Stimulated activated CD4-positive, alpha-beta T cell treated with anti-CD3 and anti-CD28 coated beads, Interleukin-2, amount 100 ng/mL, for 48 hours (primary cell): Measurements from ENCODE around the gene MECR.

Source experiments
- DNase-seq, 2 donors: peaks; one replicate each; pipeline ENCODE4 v3.0.0-alpha.2; 2020

Gene MECR

GRCh38 chr1:29197993-29198392 lies 32.7 kb downstream of the MECR start:
- DNase-seq = no peak

GRCh38 chr1:29197590-29197924 lies 33.2 kb downstream of the MECR start:
- peak in 1 of 2 donors; percentile 7 for DNase-seq

- no peak for DNase-seq
Measured at GRCh38 chr1:29196863-29197589, 33.7 kb downstream of the MECR start.

GRCh38 chr1:29195881-29196291 lies 34.8 kb downstream of the MECR start:
- DNase-seq = no peak

- no peak for DNase-seq
Measured at GRCh38 chr1:29193879-29194455, 36.8 kb downstream of the MECR start.

GRCh38 chr1:29190718-29191117 lies 40.0 kb downstream of the MECR start:
- no peak for DNase-seq

GRCh38 chr1:29186707-29187106 lies 44.0 kb downstream of the MECR start:
- no peak for DNase-seq

- DNase-seq = no peak
Measured at GRCh38 chr1:29186252-29186651, 44.5 kb downstream of the MECR start.

GRCh38 chr1:29183287-29183686 lies 47.4 kb downstream of the MECR start:
- DNase-seq = no peak

GRCh38 chr1:29181413-29182225 lies 49.1 kb downstream of the MECR start, which contains the start of gene SRSF4:
Gene SRSF4 (minus strand): TSS chr1:29181900. CDS start chr1:29181752, 148 bp downstream.
- peak; percentile 99 for DNase-seq

- peak; percentile 25 to 33 for DNase-seq
Measured at GRCh38 chr1:29180497-29181412, 50.0 kb downstream of the MECR start.

- DNase-seq = no peak
Measured at GRCh38 chr1:29179641-29180184, 51.0 kb downstream of the MECR start.

- no peak for DNase-seq
Measured at GRCh38 chr1:29177022-29177705, 53.6 kb downstream of the MECR start.

GRCh38 chr1:29176576-29176975 lies 54.2 kb downstream of the MECR start:
- DNase-seq = no peak

GRCh38 chr1:29172415-29172939 lies 58.3 kb downstream of the MECR start:
- DNase-seq = no peak

GRCh38 chr1:29171521-29171920 lies 59.2 kb downstream of the MECR start:
- no peak for DNase-seq

- DNase-seq = no peak
Measured at GRCh38 chr1:29171089-29171488, 59.6 kb downstream of the MECR start.

GRCh38 chr1:29169976-29170375 lies 60.8 kb downstream of the MECR start:
- no peak for DNase-seq

- no peak for DNase-seq
Measured at GRCh38 chr1:29167904-29168303, 62.8 kb downstream of the MECR start.

GRCh38 chr1:29166291-29166878 lies 64.3 kb downstream of the MECR start:
- no peak for DNase-seq

- DNase-seq = no peak
Measured at GRCh38 chr1:29164588-29164987, 66.1 kb downstream of the MECR start.
